Measurements from ENCODE around the gene TBCCD1.

TBCCD1 gene

DNA sequence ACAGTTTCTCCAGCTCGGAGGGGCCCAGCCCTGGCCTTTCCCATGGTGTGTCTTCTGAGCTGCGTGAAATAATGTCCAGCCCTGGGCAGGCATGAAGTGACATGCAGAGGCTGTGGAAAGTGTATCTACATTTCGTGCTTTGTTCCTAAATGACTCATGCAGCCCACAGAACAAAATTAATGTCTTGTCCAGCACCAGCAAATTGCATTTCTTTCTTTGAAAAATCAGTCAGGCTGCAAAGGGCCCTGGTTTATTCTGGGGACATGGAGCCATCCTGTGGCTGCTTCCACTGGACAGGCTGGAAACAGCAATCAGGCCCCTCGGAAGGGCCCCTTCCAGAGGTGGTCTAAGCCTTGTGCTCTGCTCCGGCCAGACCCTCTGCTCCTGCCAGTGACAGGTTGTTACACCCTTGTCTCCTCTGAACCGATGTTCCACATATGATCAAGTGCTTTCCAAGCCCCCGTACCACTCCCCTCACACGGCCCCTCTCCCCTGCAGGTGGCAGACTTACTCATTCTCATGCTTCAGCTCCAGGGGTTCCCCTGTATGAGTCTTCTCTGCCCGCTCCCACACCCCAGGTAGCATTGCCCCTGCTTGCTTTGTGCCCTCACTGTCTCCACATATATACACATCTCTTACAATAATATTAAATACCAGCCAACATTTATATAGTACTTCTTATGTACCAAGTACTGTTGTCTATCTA lies 56.6 kb downstream of the TBCCD1 start:
- ChIA-PET POLR2A (interaction anchor here (1.2 kb wide), 1 partner anchor 8 kb away, joined by 3 read pairs; no protein-coding TSS in a partner anchor), CTCF (interaction anchor here (1.0 to 4.3 kb wide), 9 partner anchors 8 to 252 kb away, joined by 3 to 14 read pairs (median 4); no protein-coding TSS in a partner anchor)
- no peaks in the 10 kb centered on the region for H3K27me3 ChIP-seq (replicated peaks in 2 of 5; ENCODE audit: control insufficient read depth in 4 of 5, insufficient read depth in 5 of 5, low read length in 4 of 5)
- H3K4me3 ChIP-seq (ENCODE audit: control insufficient read depth in 1 of 7, extremely low read depth in 1 of 7, insufficient read depth in 4 of 7, low read depth in 2 of 7, low read length in 6 of 7) = no peak overlapping the region
- no peak overlapping the region for H3K27ac ChIP-seq (ENCODE audit: insufficient read depth in 1 of 2, low read depth in 1 of 2, low read length in 2 of 2, poor library complexity in 1 of 2, severe bottlenecking in 2 of 2)
- WGBS (ENCODE audit: insufficient coverage) = 90% methylated on average over 9 of the region's 9 CpGs
- peaks cover 2 to 52% (median 22%) of the 10 kb centered on the region in 4 experiments for H3K4me1 ChIP-seq (ENCODE audit: control extremely low read depth in 1 of 4, control insufficient read depth in 4 of 4, insufficient read depth in 4 of 4, low read length in 3 of 4)
- peak in 1 of 3 donors; percentile 43 for DNase-seq
- H3K36me3 ChIP-seq (ENCODE audit: control insufficient read depth in 4 of 4, insufficient read depth in 4 of 4, low read length in 3 of 4) = no peaks in the 10 kb centered on the region
- no peaks in the 10 kb centered on the region for H3K9me3 ChIP-seq (ENCODE audit: control extremely low read depth in 1 of 5, control insufficient read depth in 4 of 5, insufficient read depth in 2 of 5, low read depth in 1 of 5, low read length in 4 of 5)

DNA sequence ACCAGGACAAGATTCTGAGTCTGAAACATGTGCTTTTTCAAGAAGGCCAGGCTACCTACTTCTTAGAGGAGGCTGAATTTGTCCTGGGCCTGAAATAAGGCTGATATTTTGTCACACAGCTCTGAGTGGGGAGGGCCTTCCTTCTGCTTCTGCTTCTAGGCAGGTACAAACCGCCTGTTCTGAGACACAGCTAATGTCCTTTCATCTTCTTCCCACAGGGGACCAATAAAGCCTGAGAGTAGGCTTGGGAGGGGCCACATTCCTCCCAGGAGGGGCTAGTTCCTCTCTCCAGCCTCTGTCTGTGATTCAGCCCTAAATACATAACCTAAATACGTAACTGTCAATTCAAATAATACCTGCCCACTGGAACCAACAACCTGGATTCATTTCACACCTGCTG lies 57.7 kb downstream of the TBCCD1 start:
- DNase-seq = peak in 2 of 3 donors; percentile 46 to 55
- 71% methylated on average over 1 of the region's 2 CpGs for WGBS (ENCODE audit: insufficient coverage)
- POLR2A ChIA-PET = no interaction called here

GRCh38 chr3:186506857-186507256 lies 60.3 kb downstream of the TBCCD1 start:
- peak in 2 of 3 donors; percentile 41 to 62 for DNase-seq
- Histone ChIP-seq H3K27ac (ENCODE audit: insufficient read depth in 1 of 2, low read depth in 1 of 2, low read length in 2 of 2, poor library complexity in 1 of 2, severe bottlenecking in 2 of 2) (no peak overlapping the region), H3K9me3 (ENCODE audit: control extremely low read depth in 1 of 5, control insufficient read depth in 4 of 5, insufficient read depth in 2 of 5, low read depth in 1 of 5, low read length in 4 of 5) (no peaks in the 10 kb centered on the region), H3K27me3 (replicated peaks in 2 of 5; ENCODE audit: control insufficient read depth in 4 of 5, insufficient read depth in 5 of 5, low read length in 4 of 5) (no peaks in the 10 kb centered on the region), H3K4me1 (ENCODE audit: control extremely low read depth in 1 of 4, control insufficient read depth in 4 of 4, insufficient read depth in 4 of 4, low read length in 3 of 4) (peaks cover 0 to 43% (median 22%) of the 10 kb centered on the region in 4 experiments), H3K4me3 (ENCODE audit: control insufficient read depth in 1 of 7, extremely low read depth in 1 of 7, insufficient read depth in 4 of 7, low read depth in 2 of 7, low read length in 6 of 7) (no peak overlapping the region), H3K36me3 (ENCODE audit: control insufficient read depth in 4 of 4, insufficient read depth in 4 of 4, low read length in 3 of 4) (no peaks in the 10 kb centered on the region)
- ChIA-PET POLR2A (interaction anchor here (0.6 kb wide), 1 partner anchor 22 kb away, joined by 3 read pairs; no protein-coding TSS in a partner anchor), CTCF (no interaction called here)
- 100% methylated on average over 1 of the region's 2 CpGs for WGBS (ENCODE audit: insufficient coverage)

More for the DNA sequence above, 57.7 kb downstream of the TBCCD1 start:
- Histone ChIP-seq H3K4me1 (ENCODE audit: control extremely low read depth in 1 of 4, control insufficient read depth in 4 of 4, insufficient read depth in 4 of 4, low read length in 3 of 4) (peaks cover 0 to 41% (median 11%) of the 10 kb centered on the region in 4 experiments), H3K27me3 (replicated peaks in 2 of 5; ENCODE audit: control insufficient read depth in 4 of 5, insufficient read depth in 5 of 5, low read length in 4 of 5) (no peaks in the 10 kb centered on the region), H3K27ac (ENCODE audit: insufficient read depth in 1 of 2, low read depth in 1 of 2, low read length in 2 of 2, poor library complexity in 1 of 2, severe bottlenecking in 2 of 2) (no peak overlapping the region), H3K36me3 (ENCODE audit: control insufficient read depth in 4 of 4, insufficient read depth in 4 of 4, low read length in 3 of 4) (no peaks in the 10 kb centered on the region), H3K9me3 (ENCODE audit: control extremely low read depth in 1 of 5, control insufficient read depth in 4 of 5, insufficient read depth in 2 of 5, low read depth in 1 of 5, low read length in 4 of 5) (no peaks in the 10 kb centered on the region), H3K4me3 (ENCODE audit: control insufficient read depth in 1 of 7, extremely low read depth in 1 of 7, insufficient read depth in 4 of 7, low read depth in 2 of 7, low read length in 6 of 7) (no peak overlapping the region)
- CTCF ChIA-PET = interaction anchor here (1.0 to 2.2 kb wide), 5 partner anchors 9 to 31 kb away, joined by 3 to 10 read pairs (median 4); no protein-coding TSS in a partner anchor

GRCh38 chr3:186506191-186506739 lies 60.9 kb downstream of the TBCCD1 start:
- Histone ChIP-seq H3K27me3 (replicated peaks in 2 of 5; ENCODE audit: control insufficient read depth in 4 of 5, insufficient read depth in 5 of 5, low read length in 4 of 5) (no peaks in the 10 kb centered on the region), H3K4me1 (ENCODE audit: control extremely low read depth in 1 of 4, control insufficient read depth in 4 of 4, insufficient read depth in 4 of 4, low read length in 3 of 4) (peaks cover 0 to 40% (median 23%) of the 10 kb centered on the region in 4 experiments), H3K9me3 (ENCODE audit: control extremely low read depth in 1 of 5, control insufficient read depth in 4 of 5, insufficient read depth in 2 of 5, low read depth in 1 of 5, low read length in 4 of 5) (no peaks in the 10 kb centered on the region), H3K27ac (ENCODE audit: insufficient read depth in 1 of 2, low read depth in 1 of 2, low read length in 2 of 2, poor library complexity in 1 of 2, severe bottlenecking in 2 of 2) (no peak overlapping the region), H3K36me3 (ENCODE audit: control insufficient read depth in 4 of 4, insufficient read depth in 4 of 4, low read length in 3 of 4) (no peaks in the 10 kb centered on the region), H3K4me3 (ENCODE audit: control insufficient read depth in 1 of 7, extremely low read depth in 1 of 7, insufficient read depth in 4 of 7, low read depth in 2 of 7, low read length in 6 of 7) (no peak overlapping the region)
- CTCF ChIA-PET = no interaction called here
- WGBS (ENCODE audit: insufficient coverage) = 90% methylated on average over 2 of the region's 3 CpGs
- POLR2A ChIA-PET = interaction anchor here (0.6 kb wide), 1 partner anchor 23 kb away, joined by 3 read pairs; no protein-coding TSS in a partner anchor
- DNase-seq = no peak

GRCh38 chr3:186502966-186503712 lies 64.0 kb downstream of the TBCCD1 start:
- CTCF ChIA-PET = interaction anchor here (0.8 to 1.5 kb wide), 4 partner anchors 10 to 62 kb away, joined by 3 to 7 read pairs (median 4); no protein-coding TSS in a partner anchor
- Histone ChIP-seq H3K4me1 (ENCODE audit: control extremely low read depth in 1 of 4, control insufficient read depth in 4 of 4, insufficient read depth in 4 of 4, low read length in 3 of 4) (peaks cover 0 to 18% (median 15%) of the 10 kb centered on the region in 4 experiments), H3K27me3 (replicated peaks in 2 of 5; ENCODE audit: control insufficient read depth in 4 of 5, insufficient read depth in 5 of 5, low read length in 4 of 5) (no peaks in the 10 kb centered on the region), H3K4me3 (ENCODE audit: control insufficient read depth in 1 of 7, extremely low read depth in 1 of 7, insufficient read depth in 4 of 7, low read depth in 2 of 7, low read length in 6 of 7) (peak overlapping the region in 3 of 7 experiments; percentile 4 to 32 (median 12)), H3K9me3 (ENCODE audit: control extremely low read depth in 1 of 5, control insufficient read depth in 4 of 5, insufficient read depth in 2 of 5, low read depth in 1 of 5, low read length in 4 of 5) (peaks cover 0 to 2% (median 0%) of the 10 kb centered on the region in 5 experiments), H3K36me3 (ENCODE audit: control insufficient read depth in 4 of 4, insufficient read depth in 4 of 4, low read length in 3 of 4) (no peaks in the 10 kb centered on the region), H3K27ac (ENCODE audit: insufficient read depth in 1 of 2, low read depth in 1 of 2, low read length in 2 of 2, poor library complexity in 1 of 2, severe bottlenecking in 2 of 2) (no peak overlapping the region)
- DNase-seq = no peak
- POLR2A ChIA-PET = no interaction called here
- WGBS (ENCODE audit: insufficient coverage) = 43% methylated on average over 2 of the region's 6 CpGs

GRCh38 chr3:186502138-186502948 lies 64.8 kb downstream of the TBCCD1 start:
- CTCF ChIA-PET = interaction anchor here (0.8 to 1.5 kb wide), 3 partner anchors 9 to 62 kb away, joined by 3 to 7 read pairs (median 3); no protein-coding TSS in a partner anchor

More at GRCh38 chr3:186502138-186502948, 64.8 kb downstream of the TBCCD1 start:
- peaks cover 0 to 18% (median 15%) of the 10 kb centered on the region in 4 experiments for H3K4me1 ChIP-seq (ENCODE audit: control extremely low read depth in 1 of 4, control insufficient read depth in 4 of 4, insufficient read depth in 4 of 4, low read length in 3 of 4)
- peak in 2 of 3 donors; percentile 24 to 36 for DNase-seq
- WGBS (ENCODE audit: insufficient coverage) = 10% methylated on average over 2 of the region's 5 CpGs
- H3K4me3 ChIP-seq (ENCODE audit: control insufficient read depth in 1 of 7, extremely low read depth in 1 of 7, insufficient read depth in 4 of 7, low read depth in 2 of 7, low read length in 6 of 7) = peak overlapping the region in 3 of 7 experiments; percentile 4 to 32 (median 12)
- no peaks in the 10 kb centered on the region for H3K27me3 ChIP-seq (replicated peaks in 2 of 5; ENCODE audit: control insufficient read depth in 4 of 5, insufficient read depth in 5 of 5, low read length in 4 of 5)
- no peaks in the 10 kb centered on the region for H3K36me3 ChIP-seq (ENCODE audit: control insufficient read depth in 4 of 4, insufficient read depth in 4 of 4, low read length in 3 of 4)
- POLR2A ChIA-PET = no interaction called here
- H3K27ac ChIP-seq (ENCODE audit: insufficient read depth in 1 of 2, low read depth in 1 of 2, low read length in 2 of 2, poor library complexity in 1 of 2, severe bottlenecking in 2 of 2) = no peak overlapping the region
- peaks cover 0 to 2% (median 0%) of the 10 kb centered on the region in 5 experiments for H3K9me3 ChIP-seq (ENCODE audit: control extremely low read depth in 1 of 5, control insufficient read depth in 4 of 5, insufficient read depth in 2 of 5, low read depth in 1 of 5, low read length in 4 of 5)
